IPS DF 6.9 (cell line): ENCODE results near the gene FAM107B.
A peak's percentile ranks its signal among the peaks of the same experiment; 100 is the strongest.

Experiments
- DNase-seq: peaks from one replicate; pipeline ENCODE4 v3.0.0-alpha.2; 2013; ENCODE audit warnings: low read depth, low spot score
- H3K27ac ChIP-seq: one replicate; pipeline ENCODE4 v1.5.1; 2013; ENCODE audit warnings: low read length, control low read depth
- H3K27me3 ChIP-seq: 2 replicates; pipeline ENCODE4 v1.6.1; 2013; ENCODE audit warnings: mild to moderate bottlenecking, low read length; ENCODE audit not compliant: control insufficient read depth, insufficient read depth
- H3K36me3 ChIP-seq: 2 replicates; pipeline ENCODE4 v1.6.1; 2013; ENCODE audit warnings: low read length; ENCODE audit not compliant: control insufficient read depth, insufficient read depth
- H3K4me1 ChIP-seq: 2 replicates; pipeline ENCODE4 v1.6.1; 2013; ENCODE audit warnings: low read length; ENCODE audit not compliant: control insufficient read depth, insufficient read depth
- H3K4me3 ChIP-seq: 2 replicates; pipeline ENCODE4 v1.5.1; 2013; ENCODE audit warnings: mild to moderate bottlenecking, low read length
- H3K9me3 ChIP-seq: 2 replicates; pipeline ENCODE4 v1.6.1; 2013; ENCODE audit warnings: low read length, inconsistent platforms; ENCODE audit not compliant: control insufficient read depth, insufficient read depth
- WGBS: extraction: QIAGEN DNeasy Blood & Tissue Kit; methylation state at CpG from one replicate; pipeline ENCODE4 v1.1.7; 2013; ENCODE audit warnings: mixed read lengths, missing lambda C conversion rate; ENCODE audit not compliant: insufficient read length, insufficient coverage; 5-methylcytosine and 5-hydroxymethylcytosine counted together

The FAM107B gene

GRCh38 chr10:14483417-14483816 is 291.3 kb downstream of the FAM107B start:
- no CpG with 5 or more reads among the region's 5 CpGs for WGBS
- Histone ChIP-seq H3K27me3 (no peaks in the 10 kb centered on the region), H3K36me3 (no peaks in the 10 kb centered on the region), H3K4me1 (no peaks in the 10 kb centered on the region), H3K27ac (no peak overlapping the region), H3K9me3 (no peaks in the 10 kb centered on the region), H3K4me3 (no peak overlapping the region)
- no peak for DNase-seq

DNA sequence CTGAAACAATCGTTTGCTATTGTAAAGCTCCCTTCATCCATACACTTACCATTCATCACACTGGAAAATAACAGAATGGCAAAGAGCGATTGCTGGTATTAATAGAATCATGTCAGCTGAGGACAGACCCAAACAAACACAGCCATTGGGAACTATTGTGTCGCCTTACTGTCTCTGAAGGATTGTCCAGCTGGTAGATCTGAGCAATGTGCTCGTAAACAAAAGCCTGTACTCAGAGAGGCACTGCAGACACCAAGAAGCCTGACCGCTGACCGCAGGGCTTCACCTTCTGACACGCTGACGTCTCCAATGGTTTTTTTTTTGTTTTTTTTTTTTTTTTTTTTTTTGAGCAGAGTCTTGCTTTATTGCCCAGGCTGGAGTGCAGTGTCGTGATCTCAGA is 292.9 kb downstream of the FAM107B start:
- no peaks in the 10 kb centered on the region for H3K4me1 ChIP-seq
- H3K9me3 ChIP-seq: no peaks in the 10 kb centered on the region
- H3K27ac ChIP-seq: no peak overlapping the region
- WGBS: no CpG with 5 or more reads among the region's 9 CpGs
- H3K36me3 ChIP-seq: no peaks in the 10 kb centered on the region
- no peak for DNase-seq
- no peak overlapping the region for H3K4me3 ChIP-seq
- no peaks in the 10 kb centered on the region for H3K27me3 ChIP-seq

DNA sequence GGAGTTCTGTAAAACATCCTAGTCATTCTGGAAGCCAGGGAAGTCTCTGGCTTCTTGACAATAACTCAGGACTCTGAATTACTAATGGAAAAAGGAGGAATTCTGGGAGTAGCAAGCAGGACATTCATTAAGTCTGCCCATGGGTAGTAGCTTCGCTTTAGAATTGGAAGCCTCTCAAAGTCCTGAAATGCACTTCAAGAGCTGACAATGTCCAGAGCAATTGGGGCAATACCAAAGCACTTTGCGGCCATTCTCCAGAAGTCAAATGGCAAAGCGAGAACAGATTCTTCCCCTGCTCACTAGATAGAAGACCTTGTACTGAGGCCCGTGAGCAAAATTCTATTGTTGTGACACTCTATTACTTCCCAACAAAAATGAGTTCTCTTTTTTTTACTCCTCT is 293.7 kb downstream of the FAM107B start:
- H3K4me3 ChIP-seq: no peak overlapping the region
- H3K4me1 ChIP-seq: no peaks in the 10 kb centered on the region
- H3K36me3 ChIP-seq: no peaks in the 10 kb centered on the region
- H3K9me3 ChIP-seq: no peaks in the 10 kb centered on the region
- WGBS: no CpG with 5 or more reads among the region's 4 CpGs
- no peak for DNase-seq
- no peak overlapping the region for H3K27ac ChIP-seq
- no peaks in the 10 kb centered on the region for H3K27me3 ChIP-seq

- DNase-seq: peak; percentile 35
- no CpG with 5 or more reads among the region's 3 CpGs for WGBS
- H3K4me3 ChIP-seq: no peak overlapping the region
Observed at GRCh38 chr10:14478604-14479003, 296.1 kb downstream of the FAM107B start.

DNA sequence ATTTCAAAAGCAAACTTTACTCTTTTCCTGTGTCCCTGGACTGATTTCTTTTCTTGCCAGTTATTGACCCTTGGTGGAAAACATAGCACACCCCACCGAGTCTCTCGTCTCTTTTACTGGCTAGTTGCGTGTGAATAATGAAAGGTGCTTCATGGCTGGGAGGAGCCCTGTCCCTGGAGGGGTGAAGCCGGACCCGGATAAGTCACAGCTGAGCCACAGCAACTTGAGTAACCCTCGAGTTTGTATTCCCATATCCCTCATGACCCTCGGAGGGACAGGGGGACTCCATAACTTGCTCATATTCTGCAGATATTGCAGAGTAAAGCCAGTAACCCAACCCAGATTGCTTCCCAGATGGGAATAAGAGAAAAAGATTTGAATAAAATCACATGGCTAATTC is 296.5 kb downstream of the FAM107B start:
- H3K4me1 ChIP-seq: no peaks in the 10 kb centered on the region
- no peak overlapping the region for H3K27ac ChIP-seq
- no CpG with 5 or more reads among the region's 7 CpGs for whole genome bisulfite sequencing
- no peaks in the 10 kb centered on the region for H3K9me3 ChIP-seq
- no peaks in the 10 kb centered on the region for H3K27me3 ChIP-seq
- H3K36me3 ChIP-seq: no peaks in the 10 kb centered on the region
- no peak for DNase-seq
- no peak overlapping the region for H3K4me3 ChIP-seq

More at GRCh38 chr10:14478604-14479003, 296.1 kb downstream of the FAM107B start:
- Histone ChIP-seq H3K9me3 (no peaks in the 10 kb centered on the region), H3K27ac (no peak overlapping the region), H3K4me1 (no peaks in the 10 kb centered on the region), H3K27me3 (no peaks in the 10 kb centered on the region), H3K36me3 (no peaks in the 10 kb centered on the region)

DNA sequence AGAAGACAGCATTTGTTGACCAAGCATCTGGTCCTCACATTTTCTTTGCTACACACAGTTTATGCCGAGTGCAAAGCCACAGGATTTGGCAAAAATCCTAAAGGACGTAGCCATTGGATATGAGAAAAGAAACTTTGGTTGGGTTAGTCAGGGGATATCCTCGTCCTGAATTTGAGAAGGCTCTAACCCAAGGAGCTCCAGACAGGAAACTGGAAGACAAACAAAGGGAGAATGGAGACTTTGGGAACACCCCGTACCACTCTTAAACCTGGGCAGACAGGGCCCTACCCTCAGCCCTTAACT is 297.3 kb downstream of the FAM107B start:
- Histone ChIP-seq H3K9me3 (no peaks in the 10 kb centered on the region), H3K4me3 (no peak overlapping the region), H3K4me1 (no peaks in the 10 kb centered on the region), H3K27me3 (no peaks in the 10 kb centered on the region), H3K27ac (no peak overlapping the region), H3K36me3 (no peaks in the 10 kb centered on the region)
- WGBS: no CpG with 5 or more reads among the region's 4 CpGs
- no peak for DNase-seq

DNA sequence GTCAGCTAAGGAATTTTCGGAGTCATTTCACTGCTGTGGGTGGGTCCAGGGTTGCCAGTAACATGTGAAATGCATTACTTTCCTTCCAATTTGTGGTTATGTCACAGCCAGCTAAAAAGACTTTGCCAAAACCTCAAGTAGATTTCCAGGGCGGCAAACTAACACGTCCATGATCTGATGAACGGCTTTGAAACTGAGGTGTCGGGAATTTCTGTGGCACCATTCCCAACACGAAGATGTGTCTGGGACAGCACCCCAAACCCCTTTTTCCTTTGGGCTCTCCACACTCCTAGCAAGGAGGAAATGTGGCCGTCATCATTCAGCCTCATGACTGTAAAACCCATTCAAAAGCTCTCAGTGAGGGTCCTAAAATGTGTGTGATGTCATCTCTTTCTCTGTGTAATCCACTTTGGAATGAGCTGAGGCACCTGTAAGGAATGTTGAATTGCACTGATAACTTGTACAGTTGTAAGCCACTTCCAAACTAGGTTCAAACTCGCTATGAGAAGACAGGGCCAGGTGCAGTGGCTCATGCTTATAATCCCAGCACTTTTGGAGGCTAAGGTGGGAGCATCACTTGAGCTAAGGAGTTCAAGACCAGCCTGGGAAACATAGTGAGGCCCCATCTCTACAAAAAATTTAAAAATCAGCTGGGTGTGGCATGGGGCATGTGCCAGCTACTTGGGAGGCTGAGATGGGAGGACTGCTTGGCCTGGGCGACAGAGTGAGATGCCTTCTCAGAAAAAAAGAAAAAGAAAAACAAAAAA is 297.9 kb downstream of the FAM107B start:
- no peaks in the 10 kb centered on the region for H3K27me3 ChIP-seq

DNA sequence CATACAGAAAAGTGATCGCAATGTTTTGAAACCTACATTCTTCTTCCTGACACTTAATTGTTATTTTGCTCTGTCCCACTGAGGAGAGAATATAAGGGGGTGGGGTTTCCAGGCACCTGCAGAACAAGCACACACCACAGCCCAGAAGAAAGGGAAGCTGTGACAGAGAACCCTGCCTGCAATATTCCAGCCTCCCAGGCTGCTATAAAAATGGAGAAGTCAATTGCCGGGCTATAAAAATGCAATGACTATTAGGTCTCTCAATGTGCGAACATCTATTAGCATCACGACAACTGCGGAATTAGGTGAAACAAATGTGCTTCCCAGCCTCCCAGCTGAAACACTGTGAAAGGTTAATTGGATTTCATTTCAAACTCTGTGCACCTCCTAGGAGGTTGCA is 298.7 kb downstream of the FAM107B start:
- Histone ChIP-seq H3K4me1 (no peaks in the 10 kb centered on the region), H3K4me3 (no peak overlapping the region), H3K27ac (no peak overlapping the region), H3K9me3 (no peaks in the 10 kb centered on the region), H3K36me3 (no peaks in the 10 kb centered on the region), H3K27me3 (no peaks in the 10 kb centered on the region)
- no CpG with 5 or more reads among the region's 5 CpGs for WGBS
- no peak for DNase-seq

More for the DNA sequence above, 297.9 kb downstream of the FAM107B start:
- Histone ChIP-seq H3K4me1 (no peaks in the 10 kb centered on the region), H3K36me3 (no peaks in the 10 kb centered on the region), H3K9me3 (no peaks in the 10 kb centered on the region), H3K27ac (no peak overlapping the region), H3K4me3 (no peak overlapping the region)
- WGBS: no CpG with 5 or more reads among the region's 9 CpGs
- DNase-seq: no peak

DNA sequence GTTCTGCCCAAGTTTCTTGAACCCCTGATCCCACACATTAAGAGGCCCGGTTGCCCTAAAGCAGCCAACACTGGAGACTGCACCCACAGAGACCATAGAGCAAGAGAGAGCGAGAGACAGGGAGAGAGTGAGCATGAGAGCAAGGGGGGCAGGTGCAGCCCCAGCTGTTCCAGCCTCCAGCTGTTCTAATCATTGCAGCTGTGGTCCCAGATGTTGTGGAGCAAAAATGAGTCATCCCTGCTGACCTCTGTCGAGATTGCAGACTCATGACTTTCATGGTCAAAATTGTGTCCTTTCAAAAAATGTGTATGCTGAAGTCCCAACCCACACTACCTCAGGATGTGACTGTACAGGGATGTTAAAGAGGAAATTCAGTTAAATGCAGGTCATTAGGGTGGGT is 300.0 kb downstream of the FAM107B start:
- Histone ChIP-seq H3K27ac (no peak overlapping the region), H3K27me3 (no peaks in the 10 kb centered on the region), H3K36me3 (no peaks in the 10 kb centered on the region), H3K4me3 (no peak overlapping the region), H3K4me1 (no peaks in the 10 kb centered on the region), H3K9me3 (no peaks in the 10 kb centered on the region)
- no CpG with 5 or more reads among the region's 3 CpGs for WGBS
- no peak for DNase-seq

DNA sequence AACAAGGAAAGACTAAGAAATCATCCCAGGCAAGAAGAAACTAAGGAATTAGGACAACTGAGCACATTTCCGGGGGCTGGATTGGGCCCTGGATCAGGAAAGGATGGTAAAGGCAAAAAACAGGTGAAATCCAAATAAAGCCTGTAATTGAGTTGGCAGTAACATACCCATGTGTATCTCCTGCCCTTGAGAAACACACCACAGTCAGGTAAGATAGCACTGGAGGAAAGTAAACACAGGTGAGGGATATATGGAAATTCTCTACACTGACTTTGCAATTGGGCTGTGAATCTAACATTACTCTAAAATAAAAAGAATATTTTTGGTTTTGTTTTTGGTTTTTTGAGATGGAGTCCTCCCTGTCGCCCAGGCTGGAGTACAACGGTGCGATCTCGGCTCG is 303.8 kb downstream of the FAM107B start:
- no peak for DNase-seq
- WGBS: no CpG with 5 or more reads among the region's 6 CpGs
- H3K9me3 ChIP-seq: no peaks in the 10 kb centered on the region
- no peaks in the 10 kb centered on the region for H3K4me1 ChIP-seq
- no peaks in the 10 kb centered on the region for H3K36me3 ChIP-seq
- no peak overlapping the region for H3K27ac ChIP-seq
- no peaks in the 10 kb centered on the region for H3K27me3 ChIP-seq
- no peak overlapping the region for H3K4me3 ChIP-seq

GRCh38 chr10:14468726-14469125 is 306.0 kb downstream of the FAM107B start:
- Histone ChIP-seq H3K27me3 (no peaks in the 10 kb centered on the region), H3K27ac (no peak overlapping the region), H3K4me3 (no peak overlapping the region), H3K36me3 (no peaks in the 10 kb centered on the region), H3K4me1 (no peaks in the 10 kb centered on the region), H3K9me3 (no peaks in the 10 kb centered on the region)
- DNase-seq: no peak
- WGBS: no CpG with 5 or more reads among the region's 3 CpGs
